Activated CD4-positive, alpha-beta T cell treated with anti-CD3 and anti-CD28 coated beads for 4 hours (primary cell): ENCODE results near the gene PCED1A.

Experiments
- DNase-seq, 2 donors: peaks; one replicate each; pipeline ENCODE4 v3.0.0-alpha.2; 2020

Gene PCED1A

GRCh38 chr20:2801286-2801728 lies 39.1 kb downstream of the PCED1A start:
- no peak for DNase-seq

- DNase-seq, result no peak
These were observed 39.8 kb downstream of the PCED1A start, which contains the start of gene CPXM1 for GRCh38 chr20:2800521-2801285. Gene CPXM1 (minus strand): TSS chr20:2800627. CDS start chr20:2800572, 55 bp downstream.

GRCh38 chr20:2799688-2800520 lies 40.6 kb downstream of the PCED1A start:
- no peak for DNase-seq

- no peak for DNase-seq
These were observed 41.2 kb downstream of the PCED1A start for GRCh38 chr20:2799271-2799670.

GRCh38 chr20:2798814-2799213 lies 41.6 kb downstream of the PCED1A start:
- DNase-seq, result no peak

- DNase-seq, result no peak
These were observed 42.2 kb downstream of the PCED1A start for GRCh38 chr20:2798095-2798805.

GRCh38 chr20:2797136-2797983 lies 43.1 kb downstream of the PCED1A start:
- no peak for DNase-seq

GRCh38 chr20:2796011-2796660 lies 44.3 kb downstream of the PCED1A start:
- DNase-seq, result no peak

GRCh38 chr20:2795451-2795850 lies 45.0 kb downstream of the PCED1A start:
- DNase-seq, result no peak

- DNase-seq, result no peak
These were observed 45.5 kb downstream of the PCED1A start for GRCh38 chr20:2794866-2795447.

- no peak for DNase-seq
These were observed 46.2 kb downstream of the PCED1A start for GRCh38 chr20:2794202-2794748.

GRCh38 chr20:2793471-2793870 lies 47.0 kb downstream of the PCED1A start:
- no peak for DNase-seq
